NB4 (cell line): ENCODE data around the gene NUTM2A.
"Not testable (repeated sequence)": the region's sequence is repeated elsewhere in the genome, so short reads cannot be mapped to it uniquely, and the experiment has no call there.

Experiments used
- CTCF ChIP-seq: IDR thresholded peaks from one replicate; pipeline ENCODE4 v1.5.1; 2012; ENCODE audit warnings: low read depth, low read length
- MAX ChIP-seq: IDR thresholded peaks from 2 replicates; pipeline ENCODE4 v1.6.1; 2011; ENCODE audit warnings: low read depth, low read length
- POLR2A ChIP-seq: IDR thresholded peaks from 2 replicates; pipeline ENCODE4 v1.6.1; 2011; ENCODE audit warnings: mild to moderate bottlenecking; ENCODE audit not compliant: insufficient read length; ENCODE audit errors: extremely low read depth

- TF ChIP-seq CTCF, POLR2A, MAX: not testable (repeated sequence)
These were observed 55.6 kb downstream of the NUTM2A start for GRCh38 chr10:87280749-87281392.
